H1 (cell line): ENCODE results near the gene ZFAND5. TPM values are rescaled to one million over a fixed set of nuclear protein-coding genes. Genes with fewer than 3 reads are reported as not detected.

Experiments
- CTCF ChIA-PET: fragments of 300-600 bp; sonication (Branson Sonifier 250); formaldehyde crosslinking; loops from one replicate; lab custom pipeline; 2021; ENCODE audit not compliant: partially characterized antibody; lab: Charles Lee
- POLR2A ChIA-PET: fragments of 300-600 bp; sonication (Branson Sonifier 250); formaldehyde crosslinking; loops from one replicate; lab custom pipeline; 2021; ENCODE audit warnings: inconsistent platforms; ENCODE audit not compliant: partially characterized antibody; lab: Charles Lee
- DNase-seq, 2 experiments: peaks; one replicate each; pipeline versions ENCODE4 v3.0.0 to v3.0.0-alpha.2; 2010 to 2022; ENCODE audit warnings: low spot score in 2 of 2, low read depth in 1 of 2, mixed read lengths in 1 of 2
- FAIRE-seq: peaks from 2 replicates; lab custom pipeline; 2011; peaks lifted over from hg19 to GRCh38; lab: Jason Lieb, UNC
- H2AFZ ChIP-seq: 2 replicates; pipeline ENCODE4 v1.8.1; 2012; ENCODE audit warnings: low read length, inconsistent platforms
- H2AK5ac ChIP-seq: 2 replicates; pipeline ENCODE4 v1.6.1; 2013; ENCODE audit warnings: low read depth, low read length
- H2BK120ac ChIP-seq: replicated peaks from 2 replicates; pipeline ENCODE3; 2013; ENCODE audit warnings: low read depth, low read length, inconsistent platforms
- H2BK12ac ChIP-seq: 2 replicates; pipeline ENCODE4 v1.6.1; 2013; ENCODE audit warnings: low read depth, low read length
- H2BK15ac ChIP-seq: 2 replicates; pipeline ENCODE4 v1.6.1; 2013; ENCODE audit warnings: low read length
- H2BK20ac ChIP-seq: 2 replicates; pipeline ENCODE4 v1.6.1; 2013; ENCODE audit warnings: low read length
- H2BK5ac ChIP-seq: 2 replicates; pipeline ENCODE4 v1.6.1; 2013; ENCODE audit warnings: low read depth, low read length
- H3K14ac ChIP-seq: 2 replicates; pipeline ENCODE4 v1.6.1; 2013; ENCODE audit warnings: inconsistent platforms; ENCODE audit not compliant: insufficient read length
- H3K18ac ChIP-seq: 2 replicates; pipeline ENCODE4 v1.6.1; 2013; ENCODE audit warnings: low read length; ENCODE audit errors: extremely low read depth
- H3K23ac ChIP-seq: 2 replicates; pipeline ENCODE4 v1.6.1; 2013; ENCODE audit warnings: inconsistent platforms; ENCODE audit not compliant: insufficient read length
- H3K23me2 ChIP-seq: 2 replicates; pipeline ENCODE4 v1.6.1; 2013; ENCODE audit warnings: low read depth, low read length
- H3K27ac ChIP-seq: 2 replicates; pipeline ENCODE4 v1.6.1; 2011; ENCODE audit warnings: low read depth, low read length, inconsistent platforms
- H3K27me3 ChIP-seq, 4 experiments: replicated peaks in 1 of 4; 1 replicate in 1 of 4; 2 replicates in 3 of 4; pipeline versions ENCODE4 v1.6.1 to v1.8.1; 2011 to 2013; ENCODE audit warnings: low read length in 3 of 4, mild to moderate bottlenecking in 3 of 4, inconsistent platforms in 2 of 4, mixed read lengths in 2 of 4, moderate library complexity in 1 of 4; ENCODE audit not compliant: control insufficient read depth in 3 of 4, insufficient read depth in 3 of 4; ENCODE audit errors: extremely low read depth in 1 of 4
- H3K36me3 ChIP-seq, 4 experiments: 2 replicates each; pipeline versions ENCODE4 v1.6.1 to v1.8.1; 2011 to 2013; ENCODE audit warnings: mild to moderate bottlenecking in 4 of 4, low read length in 3 of 4, moderate library complexity in 2 of 4, control low read depth in 1 of 4, inconsistent platforms in 1 of 4; ENCODE audit not compliant: insufficient read depth in 4 of 4, control insufficient read depth in 2 of 4
- H3K4ac ChIP-seq: replicated peaks from 2 replicates; pipeline ENCODE3; 2013; ENCODE audit warnings: low read length, low read depth, mixed read lengths, inconsistent platforms; ENCODE audit not compliant: insufficient read length
- H3K4me1 ChIP-seq, 4 experiments: replicated peaks in 1 of 4; 1 replicate in 1 of 4; 2 replicates in 3 of 4; pipeline versions ENCODE4 v1.6.1 to v1.8.1; 2011 to 2013; ENCODE audit warnings: low read length in 3 of 4, inconsistent platforms in 2 of 4, mixed read lengths in 1 of 4; ENCODE audit not compliant: insufficient read depth in 4 of 4, control insufficient read depth in 3 of 4
- H3K4me2 ChIP-seq, 2 experiments: 2 replicates each; pipeline versions ENCODE4 v1.6.1 to v1.8.1; 2011 to 2013; ENCODE audit warnings: low read depth in 2 of 2, low read length in 2 of 2, control low read depth in 1 of 2, inconsistent platforms in 1 of 2, mild to moderate bottlenecking in 1 of 2; ENCODE audit not compliant: insufficient read depth in 1 of 2
- H3K4me3 ChIP-seq, 4 experiments: fragments of 200-600, 300-600 bp in 1 of 4; sonication (generic), shearing (Covaris generic), sonication (Bioruptor Twin) in 1 of 4; 2 replicates each; pipeline versions ENCODE4 v1.5.1 to v1.8.1; 2011 to 2016; ENCODE audit warnings: low read length in 4 of 4, low read depth in 3 of 4, control low read depth in 2 of 4, inconsistent platforms in 2 of 4, mild to moderate bottlenecking in 2 of 4, mixed read lengths in 1 of 4, moderate library complexity in 1 of 4; ENCODE audit not compliant: insufficient read depth in 2 of 4; ENCODE audit errors: extremely low read depth in 1 of 4
- H3K56ac ChIP-seq: replicated peaks from 2 replicates; pipeline ENCODE3; 2013; ENCODE audit warnings: low read depth, mild to moderate bottlenecking, mixed read lengths, low read length, inconsistent platforms; ENCODE audit not compliant: insufficient read length
- H3K79me1 ChIP-seq: 2 replicates; pipeline ENCODE4 v1.6.1; 2013; ENCODE audit warnings: low read depth, low read length, control low read depth
- H3K79me2 ChIP-seq, 2 experiments: 2 replicates each; pipeline versions ENCODE4 v1.6.1 to v1.8.1; 2012 to 2013; ENCODE audit warnings: low read length in 2 of 2, mild to moderate bottlenecking in 2 of 2, inconsistent platforms in 1 of 2; ENCODE audit not compliant: insufficient read depth in 2 of 2, control insufficient read depth in 1 of 2
- H3K9ac ChIP-seq, 4 experiments: replicated peaks in 1 of 4; 1 replicate in 1 of 4; 2 replicates in 3 of 4; pipeline versions ENCODE4 v1.6.1 to v1.8.1; 2011 to 2013; ENCODE audit warnings: low read depth in 3 of 4, low read length in 3 of 4, control low read depth in 2 of 4, mild to moderate bottlenecking in 2 of 4, moderate library complexity in 2 of 4, inconsistent platforms in 1 of 4; ENCODE audit errors: extremely low read depth in 1 of 4
- H3K9me3 ChIP-seq, 2 experiments: 2 replicates each; pipeline versions ENCODE4 v1.6.1 to v1.8.1; 2012 to 2013; ENCODE audit warnings: mild to moderate bottlenecking in 2 of 2, moderate library complexity in 2 of 2, control low read depth in 1 of 2, inconsistent platforms in 1 of 2, low read depth in 1 of 2, low read length in 1 of 2, mixed read lengths in 1 of 2; ENCODE audit not compliant: insufficient read depth in 2 of 2
- H4K20me1 ChIP-seq, 2 experiments: replicated peaks in 1 of 2; 2 replicates each; pipeline versions ENCODE3 to v1.8.1; 2011 to 2013; ENCODE audit warnings: inconsistent platforms in 2 of 2, low read length in 2 of 2, mild to moderate bottlenecking in 1 of 2; ENCODE audit not compliant: insufficient read depth in 2 of 2, control insufficient read depth in 1 of 2
- H4K5ac ChIP-seq: 2 replicates; pipeline ENCODE4 v1.6.1; 2013; ENCODE audit warnings: low read length, low read depth, mixed read lengths, inconsistent platforms; ENCODE audit not compliant: insufficient read length
- H4K8ac ChIP-seq: 2 replicates; pipeline ENCODE4 v1.8.0; 2013; ENCODE audit warnings: mild to moderate bottlenecking, moderate library complexity, low read length, inconsistent platforms; ENCODE audit not compliant: insufficient read depth; ENCODE audit errors: extremely low read depth
- H4K91ac ChIP-seq: replicated peaks from 2 replicates; pipeline ENCODE3; 2013; ENCODE audit warnings: low read length, mixed read lengths, inconsistent platforms; ENCODE audit not compliant: insufficient read length
- ASH2L ChIP-seq: fragments of 200-600, 300-600 bp; sonication (generic); IDR thresholded peaks from one replicate; pipeline ENCODE4 v1.7.1; 2017; ENCODE audit warnings: low read length
- CBX8 ChIP-seq: fragments of 300-800, 300-1000 bp; sonication (generic); IDR thresholded peaks from 2 replicates; pipeline ENCODE4 v1.7.1; 2016; ENCODE audit warnings: low read depth, low read length, borderline replicate concordance
- CREB1 ChIP-seq: IDR thresholded peaks from 2 replicates; pipeline ENCODE4 v1.6.1; 2012; ENCODE audit warnings: inconsistent platforms
- E2F6 ChIP-seq: IDR thresholded peaks from 2 replicates; pipeline ENCODE4 v1.6.1; 2012; ENCODE audit warnings: inconsistent platforms
- EZH2 ChIP-seq: fragments of 200-600 bp; sonication (generic); IDR thresholded peaks from 2 replicates; pipeline ENCODE4 v1.7.1; 2012; ENCODE audit warnings: low read depth, mild to moderate bottlenecking, moderate library complexity, low read length, inconsistent platforms; ENCODE audit not compliant: severe bottlenecking
- HDAC2 ChIP-seq, 2 experiments: fragments of 300-600 bp in 1 of 2; sonication (generic) in 1 of 2; IDR thresholded peaks; 2 replicates each; pipeline ENCODE4 v1.6.1; 2011 to 2012; ENCODE audit warnings: low read depth in 2 of 2, low read length in 2 of 2, mild to moderate bottlenecking in 2 of 2, moderate library complexity in 2 of 2, borderline replicate concordance in 1 of 2, inconsistent platforms in 1 of 2
- HDAC6 ChIP-seq: IDR thresholded peaks from one replicate; pipeline ENCODE4 v1.7.1; 2012; ENCODE audit warnings: low read depth, mild to moderate bottlenecking, inconsistent platforms, low read length, moderate library complexity
- JUND ChIP-seq: IDR thresholded peaks from 2 replicates; pipeline ENCODE4 v1.6.1; 2011; ENCODE audit warnings: mild to moderate bottlenecking, improper control_type of control experiment, low read length
- MAFK ChIP-seq: IDR thresholded peaks from 2 replicates; pipeline ENCODE4 v1.6.1; 2012; ENCODE audit warnings: low read depth, mild to moderate bottlenecking, improper control_type of control experiment, low read length
- NRF1 ChIP-seq: IDR thresholded peaks from 2 replicates; pipeline ENCODE4 v1.6.1; 2011; ENCODE audit warnings: mild to moderate bottlenecking, low read depth, low read length, improper control_type of control experiment
- SIX5 ChIP-seq: IDR thresholded peaks from 2 replicates; pipeline ENCODE4 v1.6.1; 2011; ENCODE audit warnings: mild to moderate bottlenecking, low read depth, low read length
- SP4 ChIP-seq: IDR thresholded peaks from 2 replicates; pipeline ENCODE4 v1.6.1; 2012; ENCODE audit warnings: low read length, inconsistent platforms
- WGBS, 2 experiments: shearing (Covaris generic) in 1 of 2; methylation state at CpG; one replicate each; pipeline versions ENCODE4 v1.1.6 to v1.1.7; 2013 to 2015; ENCODE audit warnings: low lambda C conversion rate in 2 of 2, mixed read lengths in 2 of 2, inconsistent platforms in 1 of 2, low coverage in 1 of 2, missing lambda C conversion rate in 1 of 2; ENCODE audit not compliant: insufficient replicate concordance in 2 of 2, insufficient coverage in 1 of 2, insufficient read length in 1 of 2; ENCODE audit errors: extremely low coverage in 1 of 2, missing lambda C conversion rate in 1 of 2; 5-methylcytosine and 5-hydroxymethylcytosine counted together
- polyA plus RNA-seq, 7 experiments: library from polyadenylated mRNA; depleted of rRNA in 3 of 7; stranded (reverse) in 5 of 7; unstranded in 2 of 7; fragments of >200 nt in 5 of 7; fragments of 200-250 nt in 2 of 7; gene quantifications; 1 replicate in 5 of 7; 2 replicates in 1 of 7; 4 replicates in 1 of 7; pipeline versions ENCODE4 v1.2.1 to v1.2.3, GENCODE V29; 2011 to 2013; ENCODE audit warnings: missing spikeins in 2 of 7, mixed read lengths in 2 of 7
- total RNA-seq: library from RNA; stranded (reverse); fragmentation: NEBNext Ultra II Directional; extraction: Animal tissue kit (Norgen Biotek cat#: 25700); gene quantifications from 2 replicates; pipeline ENCODE4 v1.2.1, GENCODE V29; 2021

Gene ZFAND5
- total and polyA plus RNA-seq, 2 of the 8 experiments (the other 6 are each of a cell fraction or from before 2014, with no cell fraction given) = 76.7 to 225 TPM

GRCh38 chr9:72382405-72382804 is 17.4 kb upstream of the ZFAND5 start:
- DNase-seq = no peak
- Histone ChIP-seq H4K20me1 (no peaks in the 10 kb centered on the region), H3K4ac (no peak overlapping the region), H3K4me3 (no peak overlapping the region), H3K23me2 (no peaks in the 10 kb centered on the region), H4K91ac (no peak overlapping the region), H4K8ac (no peak overlapping the region), H2AK5ac (no peak overlapping the region), H3K23ac (no peak overlapping the region), H3K56ac (no peak overlapping the region), H2AFZ (no peak overlapping the region), H2BK120ac (no peak overlapping the region), H2BK12ac (no peak overlapping the region), H3K36me3 (no peaks in the 10 kb centered on the region), H2BK20ac (no peak overlapping the region), H3K27me3 (no peaks in the 10 kb centered on the region), H3K27ac (no peak overlapping the region), H4K5ac (no peak overlapping the region), H3K4me1 (no peaks in the 10 kb centered on the region; a peak in 1 of 7 replicates), H3K79me1 (no peaks in the 10 kb centered on the region), H3K79me2 (no peaks in the 10 kb centered on the region), H3K14ac (no peak overlapping the region), H3K4me2 (no peak overlapping the region), H3K9ac (no peak overlapping the region), H2BK5ac (no peak overlapping the region), H3K9me3 (no peaks in the 10 kb centered on the region), H3K18ac (no peak overlapping the region), H2BK15ac (no peak overlapping the region)
- 83% methylated on average over 4 of the region's 4 CpGs; no CpG with 5 or more reads in 1 of the 2 experiments for WGBS, 2 experiments
- ChIA-PET POLR2A (interaction anchor here (4.3 kb wide), 1 partner anchor 18 kb away, joined by 16 read pairs; the partner anchor contains the start of gene ZFAND5), CTCF (interaction anchor here (1.2 kb wide), 1 partner anchor 16 kb away, joined by 4 read pairs; no protein-coding TSS in a partner anchor)
- FAIRE-seq = no peak
- no peak for TF ChIP-seq ASH2L
- TF ChIP-seq CREB1 = no peak
- TF ChIP-seq SIX5 = no peak
- TF ChIP-seq EZH2 = no peak
- no peak for TF ChIP-seq HDAC2 (IDR thresholded peaks at IDR 0.05; ENCODE audit: borderline replicate concordance in 1 of 2, low read depth in 2 of 2, low read length in 2 of 2)
- TF ChIP-seq SP4 = no peak
- no peak for TF ChIP-seq JUND
- no peak for TF ChIP-seq E2F6
- no peak for TF ChIP-seq NRF1
- TF ChIP-seq HDAC6 = no peak
- TF ChIP-seq CBX8 = no peak
- TF ChIP-seq MAFK = no peak
